GM21390 (cell line): ENCODE results near the gene SPRN.
"Not testable (repeated sequence)": the region's sequence is repeated elsewhere in the genome, so short reads cannot be mapped to it uniquely, and the experiment has no call there.

ENCODE experiments used
- ATAC-seq: cut with Tn5 transposase; IDR thresholded peaks from one replicate; pipeline ENCODE4 v1.9.1; 2021; ENCODE audit not compliant: unreplicated experiment

The SPRN gene

DNA sequence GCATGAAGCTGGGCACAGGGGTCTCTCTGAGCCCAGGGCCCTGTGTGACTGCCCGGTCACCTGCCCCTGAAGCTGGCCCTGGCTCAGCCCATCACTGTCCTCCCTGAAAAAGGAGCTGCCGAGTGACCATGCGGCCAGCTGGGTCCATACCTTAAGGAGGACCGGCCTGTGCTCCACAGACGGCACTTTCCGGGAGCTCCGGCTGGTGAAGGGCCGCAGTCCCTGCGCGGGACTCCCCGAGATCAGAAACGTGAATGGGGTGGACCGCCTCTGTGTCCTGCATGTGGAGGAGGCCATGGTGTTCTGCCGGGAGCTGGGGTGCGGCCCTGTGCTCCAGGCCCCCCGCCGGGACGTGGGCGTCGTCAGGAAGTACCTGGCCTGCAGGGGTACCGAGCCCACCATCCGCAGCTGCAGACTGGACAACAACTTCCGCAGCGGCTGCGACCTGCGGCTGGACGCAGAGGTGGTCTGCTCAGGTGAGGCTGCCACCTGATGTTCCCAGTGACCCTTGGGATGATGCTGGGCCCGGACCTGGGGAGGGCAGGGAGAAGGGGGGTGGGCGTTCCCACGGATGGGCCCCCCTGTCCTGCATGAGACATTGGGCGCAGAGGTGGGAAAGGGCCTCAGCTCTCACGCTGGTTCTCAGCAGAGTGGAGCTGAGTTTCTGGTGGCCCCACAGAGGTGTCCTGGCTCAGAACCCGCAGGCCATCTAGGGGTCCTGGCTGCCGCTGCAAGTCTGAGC, 32.8 kb upstream of the SPRN start:
- no peak for ATAC-seq

DNA sequence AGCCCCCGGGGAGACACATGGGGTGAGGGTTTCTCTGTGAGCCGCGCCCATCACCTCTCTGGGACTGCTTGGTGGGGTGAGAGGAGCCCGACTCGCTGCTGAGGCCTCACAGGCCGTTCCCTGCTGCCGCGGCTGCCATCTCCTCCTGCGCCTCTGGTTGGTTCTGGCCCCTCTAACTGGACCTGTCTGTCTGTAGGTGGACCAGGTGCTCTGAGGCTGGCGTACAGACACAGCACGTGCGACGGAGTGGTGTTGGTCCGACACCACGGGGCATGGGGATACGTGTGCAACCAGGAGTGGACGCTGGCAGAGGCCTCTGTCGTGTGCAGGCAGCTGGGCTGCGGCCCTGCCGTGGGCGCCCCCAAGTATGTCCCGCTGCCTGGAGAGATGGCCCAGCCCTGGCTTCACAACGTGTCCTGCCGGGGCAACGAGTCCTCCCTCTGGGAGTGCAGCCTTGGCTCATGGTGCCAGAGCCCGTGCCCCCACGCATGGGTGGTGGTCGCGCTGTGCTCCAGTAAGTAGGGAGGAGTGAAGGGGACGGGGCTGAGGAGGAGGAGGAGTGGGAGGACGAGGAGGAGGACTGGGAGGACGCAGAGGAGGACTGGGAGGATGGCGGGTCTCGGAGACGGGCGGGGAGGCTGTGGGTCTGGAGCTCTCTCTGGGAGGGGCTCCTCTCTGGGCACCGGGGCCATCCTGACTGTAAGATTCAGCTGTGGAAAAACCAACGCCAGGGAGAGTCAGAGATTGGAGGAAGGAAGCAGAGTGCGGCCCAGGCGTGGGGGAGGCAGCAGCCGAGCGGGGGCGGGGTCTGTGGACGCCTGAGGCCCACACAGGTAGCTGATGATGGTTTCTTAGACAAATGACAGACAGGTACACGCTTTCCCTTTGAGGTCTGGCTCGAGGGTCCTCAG, 31.9 kb upstream of the SPRN start:
- no peak for ATAC-seq

DNA sequence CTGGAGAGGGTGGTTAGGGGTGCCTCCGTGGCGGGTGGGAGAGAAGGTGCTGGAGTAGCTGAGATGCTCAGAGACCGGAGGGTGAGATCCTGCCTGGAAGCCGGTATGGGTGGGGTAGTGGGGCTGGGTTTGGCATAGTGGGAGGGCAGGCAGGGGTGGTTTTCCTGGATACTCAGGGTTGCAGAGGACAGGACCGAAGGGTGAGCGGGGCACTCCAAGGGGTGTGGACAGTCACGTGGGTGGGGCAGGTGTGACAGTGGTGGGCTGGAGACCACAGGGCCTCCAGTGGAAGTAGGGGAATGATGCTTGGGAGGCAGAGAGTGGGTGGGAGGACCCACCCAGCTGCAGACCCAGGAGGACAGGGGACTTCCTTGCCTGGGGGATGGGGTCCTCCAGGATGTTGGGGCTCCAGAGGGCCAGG, 31.2 kb upstream of the SPRN start:
- ATAC-seq: no peak

DNA sequence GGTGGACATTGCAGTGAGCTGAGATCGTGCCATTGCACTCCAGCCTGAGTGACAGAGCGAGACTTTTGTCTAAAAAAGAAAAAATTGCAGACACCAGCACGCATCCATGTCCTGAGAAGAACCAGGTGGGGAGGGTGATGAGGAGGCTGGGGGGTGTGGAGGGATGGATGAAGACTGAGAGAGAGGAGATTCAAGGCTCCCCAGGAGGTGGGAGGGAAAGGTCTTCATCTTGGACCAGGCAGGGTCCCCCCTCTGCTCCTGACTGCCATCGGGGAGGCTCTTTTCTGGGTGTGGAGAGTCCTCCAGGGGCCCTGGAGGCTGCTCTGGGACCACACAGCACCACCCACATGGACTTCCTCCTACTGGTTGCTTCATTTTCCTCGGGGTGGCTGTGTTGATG, 30.8 kb upstream of the SPRN start:
- no peak for ATAC-seq

DNA sequence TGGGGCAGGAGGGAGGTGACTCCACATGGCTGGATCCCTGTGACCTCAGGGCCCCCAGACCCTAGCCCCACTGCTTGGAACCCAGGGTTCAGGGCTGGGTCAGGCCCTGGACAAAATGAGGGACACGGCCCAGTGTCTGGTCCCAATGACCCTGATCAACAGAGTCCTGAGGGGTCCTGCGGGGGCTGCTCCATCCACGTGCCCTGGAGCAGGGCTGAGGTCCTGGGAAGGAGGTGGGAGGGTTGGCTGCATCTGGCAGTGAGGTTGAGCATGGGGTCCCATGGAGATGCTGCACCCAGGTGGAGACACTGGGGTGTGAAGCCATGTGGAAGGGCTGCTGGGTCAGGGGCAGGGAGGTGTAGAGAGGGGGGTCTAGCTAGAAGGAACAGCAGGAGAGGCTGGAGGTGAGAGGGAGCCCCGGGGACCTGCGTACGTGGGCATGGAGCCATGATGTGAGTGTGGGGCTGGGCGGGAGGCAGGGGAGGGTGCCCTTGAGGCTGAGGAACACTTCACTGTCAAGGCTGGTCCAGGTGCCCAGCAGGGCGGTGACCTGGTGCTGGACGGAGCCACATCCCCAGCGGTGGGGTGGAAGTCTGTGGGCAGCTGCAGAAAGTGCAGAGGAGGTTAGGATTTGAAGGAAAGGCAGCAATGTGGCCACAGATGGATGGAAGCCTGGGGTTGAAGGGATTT, 29.9 kb upstream of the SPRN start:
- ATAC-seq: no peak

DNA sequence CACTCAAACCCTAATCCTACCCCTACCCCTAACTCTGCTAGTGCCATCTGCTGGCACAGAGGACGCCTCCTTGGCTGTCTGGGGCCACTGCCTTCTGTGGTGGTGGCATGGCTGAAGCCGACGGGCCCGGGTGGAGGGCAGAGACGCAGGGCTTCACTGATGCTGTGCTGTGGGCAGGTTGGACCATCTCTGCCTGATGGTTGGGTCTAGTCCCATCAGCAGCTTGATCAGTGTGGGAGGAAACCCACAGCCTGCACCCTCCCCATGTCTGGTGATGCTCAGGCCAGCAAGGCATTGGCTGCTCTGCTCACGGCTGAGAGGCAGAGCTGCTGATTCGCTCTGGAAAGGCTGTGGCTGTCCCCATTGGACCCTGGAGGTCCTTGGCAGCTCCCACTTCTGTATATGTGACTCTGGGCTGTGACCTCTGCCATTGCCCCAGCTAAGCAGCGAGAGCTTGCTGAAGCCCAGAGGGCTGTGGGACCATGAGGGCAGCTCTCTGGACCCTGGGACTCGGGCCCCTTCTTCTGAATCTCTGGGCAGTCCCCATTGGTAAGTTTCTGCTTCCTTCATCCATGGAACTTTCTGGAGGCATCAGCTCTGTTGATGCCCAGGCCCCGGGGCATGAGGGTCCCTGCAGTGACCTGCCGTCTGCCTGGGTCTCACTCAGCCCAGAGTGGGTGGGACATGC, 29.2 kb upstream of the SPRN start, which contains the start of gene SCART1:
Gene SCART1, plus strand, starts transcription at position 430 of the 688 bp plus-strand sequence. Its CDS starts 53 bp downstream, at position 483.
- no peak for ATAC-seq

DNA sequence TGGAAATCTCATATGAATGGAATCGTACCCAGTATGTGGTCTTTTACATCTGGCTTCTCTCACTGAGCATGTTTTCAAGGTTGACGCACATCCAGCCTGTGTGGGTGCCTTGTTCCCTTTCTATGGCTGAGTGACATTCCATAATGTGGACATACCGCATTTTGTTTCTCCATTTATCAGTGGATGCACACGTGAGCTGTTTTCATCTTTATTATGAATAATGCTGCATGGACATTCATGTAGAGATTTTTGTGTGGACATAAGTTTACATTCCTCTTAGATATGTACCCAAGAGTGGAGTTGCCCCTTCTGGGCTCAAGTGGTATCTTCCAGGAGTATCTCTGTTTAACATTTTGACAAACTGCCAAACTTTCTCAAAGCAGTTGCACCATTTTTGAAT, 28.0 kb upstream of the SPRN start:
- no peak for ATAC-seq

DNA sequence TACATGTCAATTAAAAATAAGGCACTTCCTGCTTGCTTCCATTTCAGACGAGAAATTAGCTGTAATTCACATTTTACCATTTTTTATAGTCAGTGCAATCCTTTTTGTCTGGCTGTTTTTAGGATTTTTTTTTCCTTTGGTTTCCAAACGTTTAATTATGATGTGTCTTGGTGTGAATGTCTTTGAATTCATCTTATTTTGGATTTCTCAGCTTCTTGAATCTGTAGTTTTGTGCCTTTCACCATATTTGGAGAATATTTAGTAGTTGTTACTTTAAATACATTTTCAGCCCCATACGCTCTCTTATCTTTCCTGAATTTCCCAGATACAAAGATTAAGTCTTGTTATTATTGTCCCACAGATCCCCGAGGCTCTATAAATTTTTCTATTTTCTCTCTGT, 26.9 kb upstream of the SPRN start:
- no peak for ATAC-seq

DNA sequence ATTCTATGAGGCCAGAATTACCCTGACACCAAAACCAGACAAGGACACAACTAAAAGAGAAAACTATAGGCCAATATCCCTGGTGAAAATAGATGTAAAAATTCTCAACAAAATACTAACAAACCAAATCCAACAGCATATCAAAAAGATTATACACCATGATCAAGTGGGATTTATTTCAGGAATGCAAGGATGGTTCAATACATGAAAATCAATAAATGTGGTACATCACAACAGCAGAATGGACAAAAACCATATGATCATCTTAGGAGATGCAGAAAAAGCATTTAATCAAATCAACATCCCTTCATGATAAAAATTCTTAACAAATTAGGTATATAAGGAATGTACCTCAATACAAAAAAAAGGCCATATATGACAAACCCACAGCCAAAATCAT, 23.7 kb upstream of the SPRN start:
- no peak for ATAC-seq

DNA sequence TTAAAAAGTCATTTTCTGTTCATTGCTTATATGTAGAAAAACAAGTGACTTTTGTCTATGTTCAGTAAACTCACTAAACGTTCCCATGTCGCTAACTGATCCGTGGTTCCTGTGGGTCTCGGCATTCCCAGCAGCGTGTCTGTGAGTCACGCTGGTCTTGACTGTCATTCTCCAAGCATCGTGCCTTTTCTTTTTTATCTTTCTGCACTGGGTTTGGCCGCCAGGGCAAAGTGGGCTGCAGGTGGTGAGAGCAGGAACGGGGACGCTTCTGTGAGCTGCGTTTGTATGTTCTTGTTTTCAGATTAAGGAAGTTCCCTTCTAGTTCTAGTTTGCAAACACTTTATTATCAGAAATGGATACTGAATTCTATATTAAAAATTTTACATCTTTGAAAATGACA, 22.6 kb upstream of the SPRN start:
- ATAC-seq: no peak

DNA sequence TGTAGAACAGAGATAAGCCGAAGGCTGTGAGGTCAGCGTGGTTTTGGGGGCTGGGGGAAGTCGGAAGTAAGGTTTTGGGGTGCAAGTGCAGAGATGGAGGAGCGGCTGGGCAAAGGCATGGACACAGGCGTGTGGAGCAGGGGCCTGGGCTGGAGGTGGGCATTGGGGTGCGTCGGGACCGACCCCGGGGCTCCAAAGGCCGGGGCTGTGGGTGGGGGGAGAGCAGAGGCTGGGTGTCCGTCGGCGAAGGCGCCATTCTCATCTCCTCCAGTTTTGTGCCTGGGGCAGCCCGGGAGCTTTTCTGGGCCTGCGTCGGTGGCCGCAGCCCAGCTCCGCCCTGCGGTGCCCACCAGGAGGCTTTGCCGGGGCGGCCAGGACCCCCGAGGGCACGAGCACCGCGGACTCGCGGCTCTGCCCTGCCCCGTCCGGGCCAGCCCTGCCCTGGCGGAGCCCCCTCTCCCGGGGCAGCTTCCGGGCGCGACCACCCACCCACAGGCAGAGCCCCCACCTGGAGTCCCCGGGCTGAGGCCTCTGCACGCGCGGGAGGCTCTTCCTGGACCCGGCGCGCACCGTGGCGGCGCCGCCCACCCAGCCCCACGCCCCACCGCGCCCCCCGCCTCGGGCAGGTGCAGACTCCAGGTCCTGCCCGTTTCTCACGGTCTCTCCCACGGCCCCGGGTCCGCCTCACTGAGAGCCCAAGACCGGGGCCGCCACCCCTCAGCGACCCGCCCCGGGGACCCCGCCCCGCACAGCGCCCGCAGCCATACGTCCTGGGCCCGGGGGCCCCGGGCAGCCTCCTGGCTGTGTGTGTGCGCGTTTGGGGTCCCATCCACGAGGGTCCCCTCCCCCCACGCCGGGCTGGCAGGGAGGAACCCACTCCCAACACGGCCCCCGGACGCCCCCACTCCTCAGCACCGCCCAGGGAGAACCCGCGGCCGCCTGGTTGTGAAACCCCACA, 21.6 kb upstream of the SPRN start:
- no peak for ATAC-seq

DNA sequence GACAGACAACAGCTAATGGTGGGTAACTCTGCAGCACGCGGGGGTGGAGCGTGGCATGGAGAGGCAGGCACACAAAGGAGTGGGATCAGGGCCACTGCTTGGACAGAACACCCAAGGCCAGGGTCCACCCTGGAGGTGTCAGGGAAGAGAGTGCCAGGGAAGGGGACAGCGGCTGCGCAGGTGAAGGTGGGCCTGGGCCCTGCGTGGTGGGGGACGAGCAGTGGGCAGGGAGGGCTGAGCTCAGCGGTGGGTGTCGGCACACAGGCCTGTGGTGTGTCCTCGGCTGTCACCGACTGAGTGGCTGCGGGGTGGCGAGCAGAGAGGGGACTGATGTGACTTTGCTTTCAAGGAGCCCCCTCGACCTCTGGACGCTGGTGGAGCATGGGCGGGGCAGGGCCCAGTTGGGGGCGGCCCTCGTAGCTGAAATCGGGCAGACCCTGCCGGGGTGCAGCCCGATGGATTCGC, 20.9 kb upstream of the SPRN start:
- no peak for ATAC-seq

DNA sequence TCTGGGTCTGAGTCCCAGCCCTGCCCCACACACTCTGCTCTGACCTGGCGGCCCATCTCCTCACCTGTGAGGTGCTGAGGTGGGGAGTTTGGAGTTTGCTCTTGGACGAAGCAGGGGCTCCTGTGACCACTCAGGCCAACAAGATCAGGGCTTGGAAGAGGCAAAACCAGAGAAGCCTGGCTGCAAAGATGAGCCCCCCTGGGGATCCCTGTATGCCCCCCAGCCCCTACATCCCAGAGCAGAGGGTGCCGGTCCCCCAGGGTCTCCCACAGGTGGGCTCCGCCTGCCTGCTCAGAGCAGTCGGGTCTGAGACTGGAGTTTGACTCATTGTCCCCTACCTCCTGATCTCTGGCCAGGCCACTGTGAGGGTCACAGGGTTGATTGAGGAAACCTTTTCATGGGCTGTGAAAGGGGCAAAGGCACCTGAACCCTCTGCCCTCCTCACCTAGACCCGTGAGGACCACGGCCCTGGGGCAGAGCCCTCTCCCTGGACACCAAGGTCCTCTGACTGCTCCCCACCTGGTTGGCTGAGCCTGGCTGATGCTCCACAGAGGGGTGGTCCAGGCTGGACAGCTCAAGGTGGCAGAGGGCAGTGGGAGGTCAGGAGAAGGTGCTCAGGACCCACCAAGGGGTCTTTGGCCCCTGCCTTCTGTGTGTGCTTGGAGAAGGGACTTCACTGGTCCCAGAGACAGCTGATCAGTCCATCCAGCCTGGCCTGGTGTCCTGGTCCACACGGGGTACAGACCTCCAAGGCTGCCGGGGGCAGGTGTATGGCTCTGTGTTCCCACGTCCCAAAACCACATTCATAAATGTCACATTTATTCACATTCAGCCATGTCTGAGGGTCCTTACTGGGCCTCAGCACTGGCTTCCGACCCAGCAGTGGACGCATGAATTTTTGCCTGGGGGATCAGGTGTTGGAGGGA, 20.2 kb upstream of the SPRN start:
- no peak for ATAC-seq

DNA sequence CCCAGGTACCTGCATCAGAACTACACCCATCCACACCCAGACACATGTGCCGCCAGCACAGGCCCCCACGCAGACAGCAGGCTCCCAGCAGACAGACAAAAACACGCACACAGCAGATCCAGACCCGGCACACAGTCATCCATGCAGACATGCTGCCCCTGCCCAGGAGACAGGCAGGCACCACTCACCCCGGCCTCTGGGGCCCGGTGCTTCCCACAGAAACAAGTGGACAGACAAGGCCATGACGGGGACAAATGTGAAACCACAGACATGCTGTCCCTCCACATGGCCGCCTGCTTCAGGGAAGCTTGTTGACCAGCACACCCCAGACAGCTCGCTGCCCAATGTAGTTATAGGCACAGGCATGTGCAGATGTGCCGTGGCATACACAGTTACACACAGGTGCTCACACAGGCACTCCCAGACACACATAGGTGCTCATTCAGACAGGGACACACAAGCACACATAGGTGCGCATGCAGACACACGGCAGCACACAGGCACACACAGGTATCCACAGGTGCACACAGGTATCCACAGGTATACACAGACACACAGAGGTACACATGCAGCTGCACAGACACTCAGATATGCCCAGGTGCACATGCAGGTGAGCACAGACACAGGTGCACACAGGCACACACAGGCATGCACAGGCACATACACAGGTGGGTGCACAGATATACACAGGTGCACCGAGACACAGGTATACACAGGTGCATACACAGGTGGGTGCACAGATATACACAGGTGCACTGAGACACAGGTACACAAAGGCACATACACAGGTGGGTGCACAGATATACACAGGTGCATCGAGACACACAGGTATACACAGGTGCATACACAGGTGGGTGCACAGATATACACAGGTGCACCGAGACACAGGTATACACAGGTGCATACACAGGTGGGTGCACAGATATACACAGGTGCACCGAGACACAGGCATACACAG, 18.8 kb upstream of the SPRN start:
- ATAC-seq: no peak

DNA sequence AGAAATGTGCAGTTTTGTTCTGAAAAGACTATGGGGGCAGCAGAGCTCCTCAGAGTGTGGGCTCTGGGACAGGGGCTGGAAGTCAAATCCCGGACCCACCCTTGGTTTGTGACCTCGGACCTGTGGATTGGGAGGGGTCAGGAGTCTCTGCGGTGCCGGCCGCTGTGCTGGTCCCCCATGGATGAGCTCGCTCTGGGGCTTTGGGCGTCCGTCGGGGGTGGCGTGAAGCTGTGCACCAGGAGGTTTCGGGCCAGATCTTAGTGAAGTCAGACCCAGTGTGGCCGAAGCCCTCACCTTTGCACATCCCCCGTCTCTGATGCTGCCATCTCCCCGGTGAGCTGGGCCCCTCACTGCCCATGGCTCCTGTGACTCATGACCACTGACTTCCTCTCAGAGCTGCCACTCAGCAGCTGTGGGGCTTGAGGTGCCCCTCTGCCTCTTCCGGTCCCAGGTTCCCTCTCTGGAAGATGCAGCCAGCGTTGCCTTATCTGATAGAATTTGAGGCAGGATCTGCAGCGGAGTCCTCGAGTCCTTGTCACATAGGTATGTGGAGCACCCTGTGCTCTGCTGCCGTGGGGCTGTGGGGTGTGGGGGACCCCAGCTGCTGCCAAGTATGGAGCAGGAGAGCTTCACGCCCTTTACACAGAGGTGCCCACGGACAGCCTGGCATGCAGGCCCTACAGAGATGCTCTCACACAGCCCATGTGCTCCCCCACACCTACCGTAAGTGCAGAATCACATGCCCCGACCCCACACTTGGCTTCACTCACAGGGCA, 18.0 kb upstream of the SPRN start:
- no peak for ATAC-seq

DNA sequence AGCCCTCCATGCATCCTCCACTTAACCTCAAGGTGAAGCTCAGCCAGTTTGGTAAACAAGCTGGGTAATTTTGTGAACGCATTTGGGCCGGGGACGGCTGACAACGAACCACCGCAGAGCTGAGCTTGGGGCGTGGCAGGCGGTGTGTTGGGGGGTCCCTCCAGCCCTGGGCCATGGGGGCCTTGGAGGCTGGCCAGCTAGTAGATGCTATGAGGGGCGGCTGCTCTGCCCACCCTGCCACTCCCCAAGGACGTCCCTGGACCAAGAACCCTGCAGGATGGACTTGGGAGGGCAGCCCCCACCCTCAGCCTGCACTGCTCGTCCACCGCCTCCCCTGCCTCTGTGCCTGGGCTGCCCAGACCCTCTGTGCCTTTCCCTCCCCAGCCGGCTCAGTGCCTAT, 17.4 kb upstream of the SPRN start:
- ATAC-seq: no peak

DNA sequence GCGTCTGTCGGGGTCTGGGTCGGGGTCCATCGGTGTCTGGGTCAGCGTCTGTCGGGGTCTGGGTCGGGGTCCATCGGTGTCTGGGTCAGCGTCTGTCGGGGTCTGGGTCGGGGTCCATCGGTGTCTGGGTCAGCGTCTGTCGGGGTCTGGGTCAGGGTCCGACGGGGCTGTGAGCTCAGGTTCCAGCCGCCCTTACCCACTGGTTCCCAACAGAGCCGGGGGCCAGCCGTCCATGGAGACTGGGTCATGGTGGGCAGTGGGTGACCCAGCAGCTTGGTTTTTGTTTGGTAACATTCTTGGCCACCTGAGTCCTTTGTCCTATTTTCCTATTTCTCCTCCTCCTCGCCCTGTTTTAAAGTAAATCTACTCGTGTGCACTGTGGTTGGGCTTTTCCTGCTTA, 16.9 kb upstream of the SPRN start:
- ATAC-seq: not testable (repeated sequence)
